ENCODE data around the gene CTXND1.

Gene CTXND1

GRCh38 chr15:80274996-80275395 is 23.0 kb upstream of the CTXND1 start:
- Histone ChIP-seq H3K36me3 (ENCODE audit: control insufficient read depth, insufficient read depth, low read length) (no peaks in the 10 kb centered on the region), H3K27me3 (replicated peaks; ENCODE audit: control insufficient read depth, insufficient read depth, low read length) (no peaks in the 10 kb centered on the region), H3K4me3 (replicated peaks; ENCODE audit: low read depth, low read length) (no peak overlapping the region)
- TF ChIP-seq CTCF (IDR thresholded peaks at IDR 0.05; ENCODE audit: insufficient read depth, low read length, poor library complexity, severe bottlenecking) = no peak
- no peak for DNase-seq (ENCODE audit: extremely low read depth, insufficient read length)

- DNase-seq (ENCODE audit: extremely low read depth, insufficient read length) = no peak
- no peaks in the 10 kb centered on the region for H3K36me3 ChIP-seq (ENCODE audit: control insufficient read depth, insufficient read depth, low read length)
- H3K27me3 ChIP-seq (replicated peaks; ENCODE audit: control insufficient read depth, insufficient read depth, low read length) = no peaks in the 10 kb centered on the region
- no peak for TF ChIP-seq CTCF (IDR thresholded peaks at IDR 0.05; ENCODE audit: insufficient read depth, low read length, poor library complexity, severe bottlenecking)
- H3K4me3 ChIP-seq (replicated peaks; ENCODE audit: low read depth, low read length) = no peak overlapping the region
Measured at GRCh38 chr15:80274554-80274953, 22.5 kb upstream of the CTXND1 start.

- Histone ChIP-seq H3K4me3 (replicated peaks; ENCODE audit: low read depth, low read length) (no peak overlapping the region), H3K36me3 (ENCODE audit: control insufficient read depth, insufficient read depth, low read length) (no peaks in the 10 kb centered on the region), H3K27me3 (replicated peaks; ENCODE audit: control insufficient read depth, insufficient read depth, low read length) (no peaks in the 10 kb centered on the region; the same call in 1 of the 2 replicates)
- DNase-seq (ENCODE audit: extremely low read depth, insufficient read length) = no peak
- no peak for TF ChIP-seq CTCF (IDR thresholded peaks at IDR 0.05; ENCODE audit: insufficient read depth, low read length, poor library complexity, severe bottlenecking)
Measured at GRCh38 chr15:80272987-80273386, 21.0 kb upstream of the CTXND1 start.

GRCh38 chr15:80270472-80270871 is 18.5 kb upstream of the CTXND1 start:
- TF ChIP-seq CTCF (IDR thresholded peaks at IDR 0.05; ENCODE audit: insufficient read depth, low read length, poor library complexity, severe bottlenecking) = no peak
- no peaks in the 10 kb centered on the region; the same call in none of the 2 replicates for H3K27me3 ChIP-seq (replicated peaks; ENCODE audit: control insufficient read depth, insufficient read depth, low read length)
- no peak overlapping the region for H3K4me3 ChIP-seq (replicated peaks; ENCODE audit: low read depth, low read length)
- no peak for DNase-seq (ENCODE audit: extremely low read depth, insufficient read length)
- no peaks in the 10 kb centered on the region for H3K36me3 ChIP-seq (ENCODE audit: control insufficient read depth, insufficient read depth, low read length)

GRCh38 chr15:80268101-80268500 is 16.1 kb upstream of the CTXND1 start:
- H3K27me3 ChIP-seq (replicated peaks; ENCODE audit: control insufficient read depth, insufficient read depth, low read length) = no peaks in the 10 kb centered on the region; the same call in none of the 2 replicates
- no peak for TF ChIP-seq CTCF (IDR thresholded peaks at IDR 0.05; ENCODE audit: insufficient read depth, low read length, poor library complexity, severe bottlenecking)
- DNase-seq (ENCODE audit: extremely low read depth, insufficient read length) = no peak

GRCh38 chr15:80267658-80268057 is 15.6 kb upstream of the CTXND1 start:
- no peaks in the 10 kb centered on the region; the same call in none of the 2 replicates for H3K27me3 ChIP-seq (replicated peaks; ENCODE audit: control insufficient read depth, insufficient read depth, low read length)
- no peak overlapping the region for H3K4me3 ChIP-seq (replicated peaks; ENCODE audit: low read depth, low read length)
- no peak for DNase-seq (ENCODE audit: extremely low read depth, insufficient read length)
- no peak for TF ChIP-seq CTCF (IDR thresholded peaks at IDR 0.05; ENCODE audit: insufficient read depth, low read length, poor library complexity, severe bottlenecking)
- no peaks in the 10 kb centered on the region for H3K36me3 ChIP-seq (ENCODE audit: control insufficient read depth, insufficient read depth, low read length)

More at GRCh38 chr15:80268101-80268500, 16.1 kb upstream of the CTXND1 start:
- Histone ChIP-seq H3K36me3 (ENCODE audit: control insufficient read depth, insufficient read depth, low read length) (no peaks in the 10 kb centered on the region), H3K4me3 (replicated peaks; ENCODE audit: low read depth, low read length) (no peak overlapping the region)

Data from GM06990 (cell line).